GM21390 (cell line): ENCODE measurements around the gene EREG.
"Not testable (repeated sequence)": the region's sequence is repeated elsewhere in the genome, so short reads cannot be mapped to it uniquely, and the experiment has no call there.

Experiments used
- ATAC-seq: cut with Tn5 transposase; IDR thresholded peaks from one replicate; pipeline ENCODE4 v1.9.1; 2021; ENCODE audit not compliant: unreplicated experiment

EREG gene

DNA sequence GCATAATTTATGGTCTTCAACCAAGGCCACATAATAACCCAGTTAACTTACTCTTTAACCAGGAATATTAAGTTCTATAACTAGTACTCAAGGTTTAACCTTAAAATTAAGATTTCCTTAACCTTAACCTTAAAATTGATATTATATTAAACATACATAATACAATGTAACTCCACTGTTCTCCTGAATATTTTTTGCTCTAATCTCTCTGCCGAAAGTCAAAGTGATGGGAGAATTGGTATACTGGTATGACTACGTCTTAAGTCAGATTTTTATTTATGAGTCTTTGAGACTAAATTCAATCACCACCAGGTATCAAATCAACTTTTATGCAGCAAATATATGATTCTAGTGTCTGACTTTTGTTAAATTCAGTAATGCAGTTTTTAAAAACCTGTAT lies 22.8 kb downstream of the EREG start:
- no peak for ATAC-seq

DNA sequence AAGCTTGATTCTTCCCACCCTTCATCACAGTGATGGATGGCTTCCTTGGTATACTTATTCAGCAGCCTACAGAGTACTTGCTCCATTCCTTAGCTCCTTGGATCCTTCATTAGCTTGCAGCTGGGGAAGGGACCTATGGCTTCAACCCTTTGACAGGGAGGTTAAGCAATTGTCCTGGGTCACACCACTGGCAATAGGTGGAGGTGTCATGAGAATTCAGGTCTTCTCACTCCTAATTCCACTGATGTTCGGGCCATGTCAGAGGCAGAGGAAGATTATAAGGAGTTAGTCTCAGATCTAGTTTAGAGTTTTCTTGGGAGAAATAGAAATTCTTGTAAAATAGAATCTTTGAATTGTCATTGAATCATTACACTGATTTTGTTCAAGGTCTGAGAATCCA lies 24.5 kb downstream of the EREG start:
- ATAC-seq = no peak

DNA sequence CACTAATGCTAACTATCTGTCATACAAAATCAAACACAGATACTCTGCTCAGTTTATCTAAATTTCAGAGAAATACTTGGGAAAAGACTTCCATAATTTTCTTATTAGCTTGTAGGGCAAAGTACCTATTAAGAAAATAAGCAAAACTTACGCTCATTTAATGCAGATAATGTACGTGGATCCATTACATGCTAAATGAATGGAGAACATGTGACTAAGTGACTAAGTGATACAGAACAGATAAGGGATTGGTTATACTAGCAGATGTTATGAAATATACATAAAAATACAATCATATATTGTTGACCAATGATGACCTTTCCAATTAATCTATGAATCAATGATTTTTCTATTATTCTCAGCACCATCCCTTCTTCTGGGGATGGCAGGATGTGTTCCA lies 25.7 kb downstream of the EREG start:
- no peak for ATAC-seq

DNA sequence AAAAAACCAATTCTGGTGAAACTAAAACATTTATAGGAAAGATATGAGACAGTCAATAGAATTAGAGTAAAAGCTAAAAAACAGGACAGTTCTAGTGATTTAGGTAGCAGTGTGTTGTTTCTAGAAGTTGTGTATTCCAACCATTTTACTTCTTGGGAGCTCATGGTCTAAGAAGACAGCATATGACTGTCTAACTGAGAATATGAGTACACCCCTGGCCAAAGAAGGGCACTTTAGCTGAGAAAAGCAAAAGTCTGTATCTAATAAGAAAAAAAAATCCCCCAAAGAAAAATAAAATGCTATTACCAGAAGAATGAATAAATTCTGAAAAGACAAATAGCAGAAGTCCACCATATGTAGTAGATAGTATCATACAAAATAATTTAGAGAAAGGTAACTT lies 26.4 kb downstream of the EREG start:
- no peak for ATAC-seq

DNA sequence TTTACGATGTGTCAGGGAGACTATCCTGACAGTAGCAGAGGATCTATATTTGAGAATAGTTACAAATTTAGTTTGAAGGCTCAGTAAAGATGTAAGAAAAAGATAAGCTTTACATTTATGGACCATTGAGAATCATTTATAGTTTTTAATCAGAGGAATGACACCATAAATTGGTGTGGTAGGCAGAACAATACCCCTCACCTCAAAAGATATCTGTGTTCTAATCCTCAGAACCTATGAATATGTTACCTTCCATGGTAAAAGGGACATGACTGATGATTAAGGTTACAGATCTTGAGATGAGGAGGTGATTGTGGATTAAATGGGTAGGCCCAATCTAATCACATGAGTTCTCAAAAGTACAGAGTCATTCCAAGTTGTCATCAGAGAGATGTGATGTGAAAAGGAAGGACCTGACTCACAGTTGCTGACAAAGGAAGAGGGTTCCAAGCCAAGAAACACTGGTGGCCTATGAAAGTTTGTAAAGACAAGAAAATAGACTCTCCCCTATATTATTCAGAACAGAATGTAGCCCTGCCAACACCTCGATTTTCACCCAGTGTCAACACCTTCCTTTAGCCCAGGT lies 27.0 kb downstream of the EREG start:
- no peak for ATAC-seq

DNA sequence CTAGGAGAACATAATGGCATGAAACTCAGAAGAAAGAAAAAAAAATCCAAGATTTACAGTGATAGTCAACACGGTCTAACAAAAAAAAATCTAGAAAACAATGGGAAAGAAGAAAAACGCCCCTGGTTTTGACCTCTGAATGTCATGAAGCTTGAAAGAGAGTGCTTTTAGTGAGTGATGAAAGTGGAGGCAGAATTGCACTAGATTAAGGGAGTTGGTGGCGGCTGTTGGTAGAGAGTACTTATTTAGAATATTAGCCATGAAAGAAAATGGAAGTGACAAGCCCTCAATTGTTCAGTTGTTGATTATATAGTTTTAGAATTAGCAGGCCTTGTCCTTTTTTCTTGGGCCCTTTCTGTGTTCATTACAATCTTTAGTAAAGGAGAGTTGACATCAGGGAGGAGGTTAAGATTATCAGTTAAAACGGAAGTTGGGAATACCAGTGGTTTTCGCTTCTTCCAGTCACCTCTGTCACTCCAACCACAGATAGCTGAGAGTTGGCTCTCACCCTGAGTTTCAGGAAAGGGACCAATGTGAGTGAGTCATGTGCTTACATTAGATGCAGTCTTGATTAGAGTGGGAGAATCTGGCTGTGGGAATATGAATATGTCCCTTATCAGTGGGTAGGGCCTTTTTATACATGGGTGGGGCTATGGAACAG lies 29.7 kb downstream of the EREG start:
- no peak for ATAC-seq

DNA sequence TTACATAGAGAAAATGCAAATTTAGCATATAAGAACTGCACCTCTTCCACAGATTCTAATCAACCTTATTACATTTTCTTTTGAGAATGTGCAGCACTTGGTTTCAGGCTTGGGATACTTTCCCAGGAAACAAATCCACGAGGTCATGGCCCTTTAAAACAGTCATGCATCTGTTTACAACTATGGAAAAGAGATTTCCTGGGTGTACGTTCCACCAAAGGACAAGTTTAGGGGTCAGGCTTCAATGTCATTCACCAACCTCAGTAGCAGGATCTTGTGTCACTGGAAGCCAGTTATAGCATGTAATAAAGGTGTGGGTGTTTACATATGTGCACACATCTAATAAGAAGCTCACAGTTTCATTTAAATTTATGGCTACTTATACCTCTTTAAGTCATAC lies 30.7 kb downstream of the EREG start:
- no peak for ATAC-seq

DNA sequence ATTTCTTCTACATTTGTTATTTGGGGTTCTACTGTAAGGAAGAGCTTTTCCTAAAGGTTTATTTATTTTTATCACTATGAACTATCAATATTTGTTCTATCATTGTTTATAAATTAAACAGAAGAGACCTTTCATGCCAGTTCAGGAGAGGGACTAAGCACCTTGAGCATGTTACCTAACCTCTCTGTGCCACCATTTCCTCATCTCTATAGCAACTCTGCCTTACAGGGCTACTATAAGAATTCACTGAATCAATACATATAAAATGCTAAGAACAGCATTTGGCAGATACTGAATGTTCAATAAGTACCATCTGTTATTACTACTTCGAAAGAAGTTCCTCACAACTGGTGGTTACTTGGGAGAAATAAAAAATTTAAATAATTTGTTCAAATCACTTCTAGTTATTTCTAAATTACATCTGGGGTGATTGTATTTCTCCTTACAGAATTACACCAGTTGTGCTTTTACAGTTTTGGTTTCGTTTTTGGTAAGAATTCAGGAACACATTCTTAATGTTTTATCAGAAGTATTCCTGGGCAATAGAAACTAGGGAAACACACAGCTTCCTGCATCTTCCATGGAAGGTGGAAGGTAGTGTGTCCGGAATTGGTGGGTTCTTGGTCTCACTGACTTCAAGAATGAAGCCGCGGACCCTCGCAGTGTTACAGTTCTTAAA lies 32.9 kb downstream of the EREG start:
- ATAC-seq = peak; percentile 51

DNA sequence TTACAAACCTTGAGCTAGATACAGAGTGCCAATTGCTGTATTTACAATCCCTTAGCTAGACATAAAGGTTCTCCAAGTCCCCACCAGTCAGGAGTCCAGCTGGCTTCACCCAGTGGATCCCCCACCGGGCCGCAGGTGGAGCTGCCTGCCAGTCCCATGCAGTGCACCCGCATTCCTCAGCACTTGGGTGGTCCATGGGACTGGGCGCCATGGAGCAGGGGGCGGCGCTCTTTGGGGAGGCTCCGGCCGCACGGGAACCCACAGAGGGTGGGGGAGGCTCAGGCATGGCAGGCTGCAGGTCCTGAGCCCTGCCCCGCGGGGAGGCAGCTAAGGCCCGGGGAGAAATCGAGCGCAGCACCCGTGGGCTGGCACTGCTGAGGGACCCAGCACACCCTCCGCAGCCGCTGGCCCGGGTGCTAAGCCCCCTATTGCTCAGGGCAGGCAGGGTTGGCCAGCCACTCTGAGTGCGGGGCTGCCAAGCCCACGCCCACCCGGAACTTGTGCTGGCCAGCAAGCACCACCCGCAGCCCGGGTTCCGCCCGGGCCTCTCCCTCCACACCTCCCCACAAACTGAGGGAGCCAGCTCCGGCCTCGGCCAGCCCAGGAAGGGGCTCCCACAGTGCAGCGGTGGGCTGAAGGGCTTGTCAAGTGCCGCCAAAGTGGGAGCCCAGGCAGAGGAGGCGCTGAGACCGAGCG lies 34.1 kb downstream of the EREG start:
- not testable (repeated sequence) for ATAC-seq

DNA sequence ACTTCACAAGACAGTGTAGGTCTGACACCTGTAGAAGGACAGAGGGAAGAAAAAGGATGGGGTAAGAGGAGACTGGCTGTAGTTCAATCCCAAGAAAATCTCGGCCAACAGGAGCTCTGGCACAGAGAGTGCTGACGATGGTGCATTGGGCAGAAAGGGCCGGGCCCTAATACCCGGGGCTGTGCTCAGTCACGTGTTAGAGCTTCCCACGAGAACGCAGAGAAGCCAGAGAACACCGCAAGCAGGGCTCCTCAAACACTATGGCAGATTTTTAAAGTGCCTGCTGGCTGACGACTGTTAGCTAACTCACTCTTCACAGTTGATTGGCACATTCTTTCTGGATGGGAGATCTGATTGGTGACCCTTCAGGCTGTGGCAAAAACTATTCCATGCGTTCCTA lies 35.5 kb downstream of the EREG start:
- no peak for ATAC-seq

DNA sequence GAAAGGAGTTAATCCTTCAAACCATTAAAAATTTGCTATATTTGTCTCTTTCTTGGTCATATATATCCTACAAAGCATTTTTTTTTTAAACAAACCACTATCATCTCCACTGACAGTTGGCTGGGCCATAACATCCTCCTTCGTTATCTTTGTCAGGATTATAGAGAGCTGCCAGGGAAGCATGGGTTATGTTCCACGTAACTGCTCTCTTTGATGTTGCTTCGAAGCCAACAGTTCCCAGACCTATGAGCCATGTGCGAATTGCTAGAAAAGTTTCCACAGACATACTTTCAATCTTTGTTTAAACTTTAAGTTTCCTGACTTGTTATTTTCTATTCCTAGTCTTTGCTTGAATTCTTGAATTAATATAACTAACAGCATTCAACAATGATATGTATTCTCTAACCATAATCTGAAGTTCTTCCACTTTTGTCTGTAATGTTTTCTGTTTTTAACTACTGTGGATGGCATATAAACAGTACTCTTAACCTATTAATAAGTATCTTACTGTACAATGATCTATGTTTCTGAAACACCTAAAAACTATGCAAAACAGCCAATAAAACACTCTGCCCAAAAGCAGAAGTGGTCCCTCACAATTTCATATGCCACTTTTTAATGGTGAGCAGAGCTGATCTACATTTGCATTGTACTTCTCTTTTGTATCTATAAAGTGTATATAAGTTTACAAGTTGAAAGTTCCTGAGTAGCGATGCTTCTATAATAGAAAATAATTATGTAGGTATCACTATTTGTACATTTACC lies 37.9 kb downstream of the EREG start:
- peak; percentile 93 for ATAC-seq

DNA sequence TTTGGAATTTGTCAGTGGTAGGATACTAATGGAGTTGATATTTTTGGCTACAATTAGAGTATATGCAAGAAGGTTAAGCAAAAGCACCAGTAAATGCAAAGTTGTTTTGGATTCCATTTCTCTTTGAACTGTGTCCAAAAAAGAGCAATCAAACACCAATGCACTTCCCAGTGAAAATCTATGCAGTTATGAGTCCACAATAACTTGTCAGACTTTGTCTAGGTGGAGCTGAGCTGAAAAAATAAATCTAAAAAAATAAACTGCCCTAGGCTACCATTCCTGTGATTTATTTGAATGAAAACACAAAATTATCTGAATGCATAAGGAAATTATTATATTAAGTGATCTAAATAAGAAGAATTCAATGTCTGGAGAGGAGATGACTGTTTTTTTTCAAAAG lies 42.9 kb downstream of the EREG start:
- ATAC-seq = no peak

DNA sequence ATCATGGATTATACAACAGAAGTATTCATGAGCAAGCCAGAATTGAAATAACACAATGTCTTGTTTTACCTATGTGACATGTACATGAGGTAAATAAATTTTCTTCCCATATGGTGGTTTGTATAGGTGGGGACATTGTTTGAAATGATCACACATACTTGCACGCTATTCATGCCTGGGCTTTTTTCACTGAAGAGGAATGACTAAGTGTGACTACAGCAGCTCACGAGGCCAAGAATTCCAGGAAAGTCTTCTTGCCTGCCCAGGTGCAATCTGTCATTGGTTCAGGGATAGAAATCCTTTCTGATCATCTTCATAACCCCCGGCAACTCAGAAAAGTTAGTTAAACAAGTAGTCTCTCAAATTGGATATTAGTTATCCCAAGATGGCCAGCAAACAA lies 43.7 kb downstream of the EREG start:
- ATAC-seq = no peak

DNA sequence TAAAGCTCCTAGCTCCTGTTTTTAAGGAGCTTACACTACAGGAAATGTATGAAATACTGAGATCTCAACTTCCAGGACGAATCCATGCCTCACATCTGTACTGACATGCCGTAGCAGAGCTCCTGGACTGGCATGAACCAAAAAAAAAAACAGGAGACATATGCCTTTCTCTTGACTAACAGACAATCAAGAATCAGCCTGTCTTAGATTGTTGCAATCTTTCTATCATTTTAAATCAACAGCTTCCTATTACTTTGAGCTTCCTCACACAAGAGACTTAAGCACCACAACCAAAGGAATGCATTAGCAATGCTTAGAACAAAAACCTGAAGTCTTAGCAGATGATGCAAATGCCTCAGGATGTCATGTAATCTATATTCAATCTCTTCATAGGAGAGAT lies 45.3 kb downstream of the EREG start:
- ATAC-seq = no peak

DNA sequence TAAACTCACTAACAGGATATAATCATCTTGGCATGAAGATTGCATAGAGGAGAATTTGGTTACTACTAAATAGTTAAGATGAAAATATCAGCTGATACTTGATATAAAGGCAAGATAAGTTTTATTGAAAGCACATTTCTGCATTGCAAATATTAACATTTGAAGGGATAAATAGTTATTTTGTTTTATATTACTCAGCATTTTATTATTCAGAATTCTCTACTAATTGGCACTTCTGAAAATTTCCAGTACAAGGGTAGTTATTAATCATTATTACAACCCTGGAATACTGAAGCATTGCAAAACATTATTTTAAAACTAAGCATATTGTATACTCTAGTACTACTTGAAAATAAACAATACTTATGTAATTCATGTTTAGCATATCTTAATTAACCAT lies 47.3 kb downstream of the EREG start:
- no peak for ATAC-seq

DNA sequence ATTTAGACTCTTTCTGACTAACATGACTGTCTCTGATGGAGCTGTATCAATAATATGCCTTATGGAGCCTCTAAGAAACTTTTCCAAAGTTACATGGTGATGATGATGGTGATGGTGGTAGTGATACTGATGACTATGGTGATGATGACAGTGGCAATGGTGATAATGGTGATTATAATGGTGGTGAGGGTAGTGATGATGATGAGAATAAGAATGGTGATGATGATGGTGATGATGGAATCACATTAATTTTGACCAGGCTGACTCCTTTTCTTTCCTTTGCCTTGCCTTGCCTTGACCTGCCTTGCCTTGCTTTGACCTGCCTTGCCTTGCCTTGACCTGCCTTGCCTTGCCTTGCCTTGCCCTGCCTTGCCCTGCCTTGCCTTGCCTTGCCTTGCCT lies 48.3 kb downstream of the EREG start:
- ATAC-seq = no peak

DNA sequence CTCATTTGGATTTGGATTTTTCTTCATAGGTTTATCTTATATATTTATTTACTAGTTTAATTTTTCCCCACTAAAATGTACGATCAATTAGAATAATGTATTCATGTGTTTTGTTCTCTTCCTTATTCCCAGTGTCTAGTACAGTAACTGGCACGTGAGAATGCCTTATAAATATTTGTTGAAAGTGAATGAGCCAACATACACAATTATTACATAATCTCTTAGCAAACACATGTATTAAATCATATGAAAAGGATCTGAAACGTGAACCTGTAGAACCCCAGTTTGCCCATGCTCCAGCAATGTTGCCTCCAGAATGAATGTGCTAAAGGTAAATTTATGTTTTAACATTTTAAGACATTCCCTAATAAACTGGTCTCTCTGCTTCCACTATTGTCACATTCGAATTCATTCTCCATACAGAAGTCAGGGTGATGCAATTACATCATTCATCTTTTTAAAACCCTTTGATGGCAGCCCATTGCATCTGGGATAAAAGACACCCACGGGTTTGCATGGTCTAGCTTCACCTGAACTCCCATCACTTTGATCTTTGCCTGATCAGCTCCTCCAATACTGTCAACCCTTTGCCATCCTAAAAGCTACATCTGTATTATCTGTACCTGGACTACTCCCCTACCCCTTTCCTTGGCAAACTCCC lies 49.3 kb downstream of the EREG start:
- no peak for ATAC-seq

DNA sequence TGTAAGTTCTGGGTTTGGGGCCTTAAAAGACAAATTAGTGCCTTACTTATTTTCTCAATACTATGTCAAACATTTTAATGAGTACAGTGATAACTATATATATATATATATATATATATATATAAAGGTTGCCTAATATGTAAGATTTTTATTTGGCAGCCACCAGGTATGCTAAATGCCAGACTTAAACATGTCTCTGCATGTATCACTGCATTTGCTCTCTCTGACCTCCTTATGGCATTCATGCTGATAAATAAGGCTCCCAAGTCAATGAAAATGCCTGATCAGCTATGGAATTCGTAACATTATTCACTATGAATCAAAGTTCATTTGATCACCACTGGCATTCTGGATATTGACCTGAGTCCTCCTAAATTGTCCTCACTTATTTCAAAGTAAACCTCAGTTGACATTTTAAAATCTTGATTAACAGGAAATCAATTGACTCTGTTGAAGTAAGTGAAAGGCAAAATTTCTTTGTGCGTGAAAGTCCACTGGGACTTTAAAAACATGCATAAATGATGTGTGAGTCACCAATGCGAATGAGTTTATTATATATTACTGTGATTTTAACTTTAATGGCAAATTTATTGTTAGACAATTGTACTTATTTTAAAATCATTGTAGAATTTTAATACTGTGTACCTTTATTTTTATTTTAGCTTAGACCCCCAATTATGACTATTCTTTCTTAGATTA lies 50.8 kb downstream of the EREG start:
- ATAC-seq = no peak

DNA sequence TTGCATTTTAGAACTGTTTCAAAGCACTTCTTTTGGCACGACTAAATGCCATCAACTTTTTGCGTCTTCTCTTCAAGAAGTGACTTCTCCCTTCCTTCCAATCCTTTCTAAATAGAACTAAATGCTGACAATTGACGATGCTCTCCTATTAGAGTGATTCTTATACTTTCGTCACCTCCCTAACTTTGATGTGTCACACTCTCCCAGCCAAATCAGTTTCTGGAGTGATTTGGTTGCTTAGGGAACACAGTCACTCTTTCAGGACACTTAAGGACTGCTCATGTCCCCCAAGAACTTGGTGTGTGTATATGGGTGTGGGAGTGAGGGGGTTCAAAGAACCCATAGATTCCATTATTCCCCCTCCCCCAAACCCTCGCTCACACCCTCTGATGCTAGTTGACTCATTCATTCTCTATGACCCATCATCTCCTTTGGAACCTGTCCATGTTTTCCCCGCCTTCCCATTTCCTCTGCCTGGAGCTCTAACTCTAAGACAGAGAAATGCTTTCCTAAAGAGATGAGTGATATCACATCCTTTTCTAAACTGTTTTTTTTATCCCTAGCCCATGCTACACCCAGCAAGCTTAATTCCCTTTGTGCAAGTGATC lies 53.2 kb downstream of the EREG start:
- no peak for ATAC-seq

DNA sequence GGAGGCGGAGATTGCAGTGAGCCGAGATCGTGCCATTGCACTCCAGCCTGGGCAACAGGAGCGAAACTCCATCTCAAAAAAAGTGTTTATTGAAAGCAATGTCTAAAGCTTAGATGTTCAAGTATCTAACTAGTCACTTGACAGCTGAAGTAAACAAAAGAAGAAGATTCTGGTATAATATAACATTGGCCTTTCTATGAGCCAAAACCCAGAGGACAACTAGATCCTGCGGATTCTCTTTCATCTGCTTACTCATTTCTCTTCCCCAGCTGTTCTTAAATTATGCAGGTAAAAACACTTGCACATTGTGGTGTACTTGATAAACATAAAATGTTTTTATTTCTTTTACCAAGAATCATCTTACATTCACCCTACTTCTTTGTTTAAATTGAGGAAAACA lies 55.9 kb downstream of the EREG start:
- ATAC-seq = no peak
